ENCODE data around the gene EXOSC2.

Gene EXOSC2

DNA sequence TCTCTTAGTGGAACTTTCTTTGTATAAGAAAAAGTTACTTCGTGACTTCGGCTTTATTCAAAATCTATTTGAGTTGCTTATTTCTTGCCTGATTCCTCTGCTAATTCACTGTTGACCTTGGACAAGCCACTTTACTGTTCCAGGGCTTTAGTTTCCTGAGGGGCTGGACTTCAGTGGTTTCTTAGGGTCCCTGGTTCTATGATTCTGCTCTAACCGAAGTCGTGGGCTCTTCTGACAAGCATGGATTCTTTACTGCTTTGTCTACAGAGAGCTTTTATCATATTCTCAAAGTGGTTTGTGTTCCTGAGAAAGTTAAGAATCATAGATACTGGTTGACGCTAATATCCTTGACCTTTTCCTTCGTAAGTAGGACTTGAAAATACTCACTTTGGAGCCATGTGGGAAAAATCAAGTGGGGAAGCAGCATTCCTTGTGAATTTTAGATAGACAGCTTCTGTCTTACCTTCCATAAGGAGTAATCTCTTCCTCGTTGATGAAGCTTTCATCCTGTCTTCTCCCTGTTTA lies 21.1 kb downstream of the EXOSC2 start:
- TF ChIP-seq, protein P1, sequence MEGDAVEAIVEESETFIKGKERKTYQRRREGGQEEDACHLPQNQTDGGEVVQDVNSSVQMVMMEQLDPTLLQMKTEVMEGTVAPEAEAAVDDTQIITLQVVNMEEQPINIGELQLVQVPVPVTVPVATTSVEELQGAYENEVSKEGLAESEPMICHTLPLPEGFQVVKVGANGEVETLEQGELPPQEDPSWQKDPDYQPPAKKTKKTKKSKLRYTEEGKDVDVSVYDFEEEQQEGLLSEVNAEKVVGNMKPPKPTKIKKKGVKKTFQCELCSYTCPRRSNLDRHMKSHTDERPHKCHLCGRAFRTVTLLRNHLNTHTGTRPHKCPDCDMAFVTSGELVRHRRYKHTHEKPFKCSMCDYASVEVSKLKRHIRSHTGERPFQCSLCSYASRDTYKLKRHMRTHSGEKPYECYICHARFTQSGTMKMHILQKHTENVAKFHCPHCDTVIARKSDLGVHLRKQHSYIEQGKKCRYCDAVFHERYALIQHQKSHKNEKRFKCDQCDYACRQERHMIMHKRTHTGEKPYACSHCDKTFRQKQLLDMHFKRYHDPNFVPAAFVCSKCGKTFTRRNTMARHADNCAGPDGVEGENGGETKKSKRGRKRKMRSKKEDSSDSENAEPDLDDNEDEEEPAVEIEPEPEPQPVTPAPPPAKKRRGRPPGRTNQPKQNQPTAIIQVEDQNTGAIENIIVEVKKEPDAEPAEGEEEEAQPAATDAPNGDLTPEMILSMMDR (IDR thresholded peaks at IDR 0.05; ENCODE audit: low read depth, low read length, missing control alignments) = no peak
- no peak for DNase-seq (ENCODE audit: low read depth)
- peak overlapping the region; percentile 89 for H3K4me3 ChIP-seq (ENCODE audit: low read depth, low read length)
- in situ Hi-C loops (cut with HindIII; ENCODE audit: low sequenced_read_pairs) = no loop called here

DNA sequence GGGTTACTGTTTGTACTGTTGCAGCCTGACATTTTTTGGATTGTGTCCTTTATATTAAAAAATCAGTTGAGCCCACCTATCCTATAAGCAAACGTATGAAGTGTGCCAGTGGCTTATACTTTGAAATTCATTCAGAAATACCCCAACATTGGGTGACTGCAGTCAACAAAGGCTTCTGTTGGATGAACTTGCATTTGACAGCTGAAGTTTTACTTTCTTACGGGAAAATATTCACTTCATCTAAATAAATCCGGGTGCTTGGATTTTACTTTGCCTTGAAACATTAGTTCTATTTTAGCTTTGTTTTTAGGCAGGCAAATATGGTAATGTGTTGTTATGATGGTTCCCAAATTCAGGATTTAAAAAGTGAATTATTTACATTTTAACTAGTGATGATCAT lies 21.7 kb downstream of the EXOSC2 start:
- in situ Hi-C loops (cut with HindIII; ENCODE audit: low sequenced_read_pairs) = no loop called here
- TF ChIP-seq, protein P1 (IDR thresholded peaks at IDR 0.05; ENCODE audit: low read depth, low read length, missing control alignments) = no peak

DNA sequence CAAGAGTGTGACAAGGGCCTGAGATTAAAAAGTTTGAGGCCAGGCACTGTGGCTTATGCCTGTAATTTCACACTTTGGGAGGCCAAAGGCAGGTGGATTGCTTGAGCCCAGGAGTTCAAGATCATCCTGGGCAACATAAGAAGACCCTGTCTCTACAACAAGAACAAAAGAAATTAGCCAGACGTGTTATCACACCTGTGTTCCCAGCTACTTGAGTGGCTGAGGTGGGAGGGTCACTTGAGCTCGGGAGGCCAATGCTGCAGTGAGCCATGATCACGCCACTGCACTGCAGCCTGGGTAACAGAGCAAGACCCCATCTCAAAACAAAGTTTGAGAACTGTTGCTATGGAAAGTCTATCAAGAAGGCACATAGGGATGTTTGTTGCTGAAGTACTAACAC lies 25.0 kb downstream of the EXOSC2 start:
- TF ChIP-seq, protein P1 (IDR thresholded peaks at IDR 0.05; ENCODE audit: low read depth, low read length, missing control alignments) = no peak
- in situ Hi-C loops (cut with HindIII; ENCODE audit: low sequenced_read_pairs) = no loop called here
- H3K4me3 ChIP-seq (ENCODE audit: low read depth, low read length) = no peak overlapping the region
- DNase-seq (ENCODE audit: low read depth) = no peak

More for the DNA sequence above, 21.7 kb downstream of the EXOSC2 start:
- DNase-seq (ENCODE audit: low read depth) = no peak
- peak overlapping the region; percentile 89 for H3K4me3 ChIP-seq (ENCODE audit: low read depth, low read length)

DNA sequence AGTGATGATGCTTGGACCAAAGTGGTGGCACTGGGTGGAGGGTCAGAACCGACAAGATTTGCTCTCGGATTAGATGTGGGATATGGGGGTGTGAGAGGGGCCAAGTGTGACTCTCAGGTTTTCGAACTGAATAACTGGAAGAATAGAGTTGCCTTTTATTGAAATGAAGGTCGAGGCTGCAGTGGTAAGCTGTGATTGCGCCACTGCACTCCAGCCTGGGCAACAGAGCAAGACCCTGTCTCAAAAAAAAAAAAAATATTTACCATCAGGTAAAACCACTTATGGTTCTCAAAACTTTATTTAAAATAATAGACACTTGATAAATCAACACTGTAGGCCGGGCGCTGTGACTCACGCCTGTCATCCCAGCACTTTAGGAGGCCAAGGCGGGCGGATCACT lies 27.2 kb downstream of the EXOSC2 start:
- in situ Hi-C loops (cut with HindIII; ENCODE audit: low sequenced_read_pairs) = no loop called here
- DNase-seq (ENCODE audit: low read depth) = no peak
- TF ChIP-seq, protein P1 (IDR thresholded peaks at IDR 0.05; ENCODE audit: low read depth, low read length, missing control alignments) = no peak
- no peak overlapping the region for H3K4me3 ChIP-seq (ENCODE audit: low read depth, low read length)

DNA sequence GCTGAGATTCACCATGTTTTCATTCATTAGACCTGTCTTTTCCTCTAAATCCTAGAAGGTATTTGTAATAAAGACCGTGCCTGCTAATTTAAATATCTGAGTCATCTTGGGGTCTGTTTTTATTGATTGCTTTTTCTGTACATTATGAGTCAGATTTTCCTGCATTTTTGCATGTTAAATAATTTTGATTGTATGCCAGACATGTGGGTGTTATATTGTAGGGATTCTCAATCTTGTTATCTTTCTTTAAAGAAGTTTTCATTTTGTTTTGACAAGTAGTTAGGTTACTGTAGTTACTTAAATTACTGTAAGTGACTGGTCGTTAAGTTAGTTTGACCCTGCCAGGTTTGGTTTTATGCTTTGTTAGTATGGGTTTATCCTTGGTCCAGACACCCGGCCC lies 35.1 kb downstream of the EXOSC2 start:
- H3K4me3 ChIP-seq (ENCODE audit: low read depth, low read length) = no peak overlapping the region
- peak; percentile 41 for DNase-seq (ENCODE audit: low read depth)
- in situ Hi-C loops (cut with HindIII; ENCODE audit: low sequenced_read_pairs) = no loop called here

DNA sequence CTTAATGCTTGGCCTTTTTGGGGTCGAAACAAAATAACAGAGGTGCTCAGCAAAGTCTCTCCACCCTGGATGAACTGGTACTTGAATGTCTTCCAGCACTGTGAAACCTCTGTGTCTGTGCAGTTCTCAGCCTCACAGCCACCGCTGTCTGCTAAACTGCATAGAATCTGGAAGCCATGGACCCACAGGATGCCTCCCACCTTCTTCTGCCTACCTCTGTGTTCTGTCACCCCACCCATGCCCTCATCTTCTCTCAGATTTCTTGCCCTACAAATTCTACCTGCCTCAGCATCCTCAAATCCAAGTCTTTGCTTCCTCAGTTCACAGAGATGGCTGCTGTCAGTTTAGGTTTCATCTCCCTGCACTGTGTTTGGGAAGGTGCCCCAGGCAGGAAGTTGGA lies 35.6 kb downstream of the EXOSC2 start:
- TF ChIP-seq, protein P1 (IDR thresholded peaks at IDR 0.05; ENCODE audit: low read depth, low read length, missing control alignments) = no peak
- in situ Hi-C loops (cut with HindIII; ENCODE audit: low sequenced_read_pairs) = no loop called here
- no peak for DNase-seq (ENCODE audit: low read depth)
- no peak overlapping the region for H3K4me3 ChIP-seq (ENCODE audit: low read depth, low read length)

More for the DNA sequence above, 35.1 kb downstream of the EXOSC2 start:
- TF ChIP-seq, protein P1 (IDR thresholded peaks at IDR 0.05; ENCODE audit: low read depth, low read length, missing control alignments) = no peak
